Breast epithelium (tissue), 4 donors: ENCODE data around the gene DNAH8. TPM values are rescaled to one million over a fixed set of nuclear protein-coding genes. Genes with fewer than 3 reads are reported as not detected.

Source experiments
- DNase-seq, 2 donors: peaks; one replicate each; pipeline ENCODE4 v3.0.0-alpha.2; 2019; ENCODE audit warnings: low spot score in 2 of 2
- H3K27ac ChIP-seq, 2 donors: fragments of 200-600 bp; sonication (generic) in 1 of 2; one replicate each; pipeline ENCODE4 v1.5.1; 2016 to 2019; ENCODE audit warnings: mild to moderate bottlenecking in 1 of 2
- H3K27me3 ChIP-seq, 2 donors: fragments of 200-600 bp; sonication (generic) in 1 of 2; one replicate each; pipeline versions ENCODE4 v1.5.1 to v1.6.0; 2017 to 2019; ENCODE audit warnings: control low read depth in 1 of 2, mild to moderate bottlenecking in 1 of 2
- H3K36me3 ChIP-seq: fragments of 200-600 bp; one replicate; pipeline ENCODE4 v1.5.1; 2019
- H3K4me1 ChIP-seq, 2 donors: fragments of 200-600 bp; sonication (generic); one replicate each; pipeline ENCODE4 v1.5.1; 2016 to 2019; ENCODE audit warnings: control low read depth in 1 of 2
- H3K4me3 ChIP-seq, 3 donors: fragments of 200-600 bp; sonication (generic); 1 replicate in 2 of 3; 2 replicates in 1 of 3; pipeline ENCODE4 v1.5.1; 2016 to 2019; ENCODE audit warnings: mild to moderate bottlenecking in 3 of 3, moderate library complexity in 2 of 3
- H3K9me3 ChIP-seq, 2 donors: fragments of 200-600 bp; sonication (generic) in 1 of 2; one replicate each; pipeline ENCODE4 v1.5.1; 2016 to 2019; ENCODE audit warnings: control low read depth in 1 of 2
- CTCF ChIP-seq, 3 donors: fragments of 450-650 bp; IDR thresholded peaks; one replicate each; pipeline ENCODE4 v1.5.1; 2016 to 2017; ENCODE audit warnings: antibody characterized with exemption in 3 of 3, mild to moderate bottlenecking in 3 of 3, moderate library complexity in 3 of 3
- POLR2A ChIP-seq: fragments of 450-650 bp; IDR thresholded peaks from one replicate; pipeline ENCODE4 v1.6.1; 2016; ENCODE audit warnings: antibody characterized with exemption, mild to moderate bottlenecking, moderate library complexity
- POLR2AphosphoS5 ChIP-seq, 3 donors: sonication (generic); formaldehyde crosslinking; IDR thresholded peaks; one replicate each; pipeline ENCODE4 v1.6.1; 2017; ENCODE audit warnings: antibody characterized with exemption in 3 of 3
- intact Hi-C: fragments of 100-400 bp; cut with DNase I; formaldehyde crosslinking; loops from one replicate; pipeline ENCODE4 v1.15.1; 2023; ENCODE audit warnings: low total_unique reads
- total RNA-seq, 3 donors: library from RNA; depleted of rRNA; stranded (reverse); fragments of >200 nt; gene quantifications; one replicate each; pipeline ENCODE4 v1.1.0, GENCODE V29; 2016

The DNAH8 gene
- total RNA-seq, 3 donors from 2014 or later = under 0.01 TPM; not detected in 1

GRCh38 chr6:39075010-39075686, 360.0 kb downstream of the DNAH8 start:
- no peak overlapping the region for H3K27ac ChIP-seq
- TF ChIP-seq POLR2AphosphoS5 (IDR thresholded peaks at IDR 0.05) = no peak
- TF ChIP-seq CTCF (IDR thresholded peaks at IDR 0.05) = no peak
- no peak for TF ChIP-seq POLR2A
- H3K27me3 ChIP-seq = no peaks in the 10 kb centered on the region
- H3K4me1 ChIP-seq = no peaks in the 10 kb centered on the region
- intact Hi-C loops = no loop called here
- no peaks in the 10 kb centered on the region for H3K36me3 ChIP-seq
- DNase-seq = no peak
- H3K9me3 ChIP-seq = no peaks in the 10 kb centered on the region
- no peak overlapping the region for H3K4me3 ChIP-seq

GRCh38 chr6:39075807-39076622, 360.9 kb downstream of the DNAH8 start:
- TF ChIP-seq CTCF (IDR thresholded peaks at IDR 0.05) (no peak), POLR2AphosphoS5 (IDR thresholded peaks at IDR 0.05) (no peak)
- no peaks in the 10 kb centered on the region for H3K4me1 ChIP-seq
- DNase-seq = no peak
- H3K27me3 ChIP-seq = no peaks in the 10 kb centered on the region
- no peaks in the 10 kb centered on the region for H3K36me3 ChIP-seq
- no peaks in the 10 kb centered on the region for H3K9me3 ChIP-seq
- intact Hi-C loops = no loop called here
- H3K4me3 ChIP-seq = no peak overlapping the region
- no peak overlapping the region for H3K27ac ChIP-seq

GRCh38 chr6:39076623-39077535, 361.8 kb downstream of the DNAH8 start:
- intact Hi-C loops = no loop called here
- TF ChIP-seq POLR2AphosphoS5 (IDR thresholded peaks at IDR 0.05) (no peak), CTCF (IDR thresholded peaks at IDR 0.05) (no peak), POLR2A (no peak)

GRCh38 chr6:39077882-39078594, 362.9 kb downstream of the DNAH8 start:
- no peaks in the 10 kb centered on the region for H3K36me3 ChIP-seq
- no peaks in the 10 kb centered on the region for H3K27me3 ChIP-seq
- no peaks in the 10 kb centered on the region for H3K9me3 ChIP-seq
- intact Hi-C loops = no loop called here
- no peak overlapping the region for H3K27ac ChIP-seq
- DNase-seq = no peak
- TF ChIP-seq POLR2A = no peak
- TF ChIP-seq POLR2AphosphoS5 (IDR thresholded peaks at IDR 0.05) = no peak
- TF ChIP-seq CTCF (IDR thresholded peaks at IDR 0.05) = no peak
- H3K4me1 ChIP-seq = no peaks in the 10 kb centered on the region
- H3K4me3 ChIP-seq = no peak overlapping the region

More at GRCh38 chr6:39076623-39077535, 361.8 kb downstream of the DNAH8 start:
- Histone ChIP-seq H3K27ac (no peak overlapping the region), H3K4me3 (no peak overlapping the region), H3K9me3 (no peaks in the 10 kb centered on the region), H3K27me3 (no peaks in the 10 kb centered on the region), H3K4me1 (no peaks in the 10 kb centered on the region), H3K36me3 (no peaks in the 10 kb centered on the region)
- no peak for DNase-seq
